H1 (cell line): ENCODE results near the gene FBXO47. TPM values are rescaled to one million over a fixed set of nuclear protein-coding genes. Genes with fewer than 3 reads are reported as not detected.
A peak's percentile ranks its signal among the peaks of the same experiment; 100 is the strongest.

Experiments
- CHD7 ChIP-seq: fragments of 300-600 bp; sonication (generic); IDR thresholded peaks from 2 replicates; pipeline ENCODE4 v1.7.1; 2012; ENCODE audit warnings: low read length, moderate library complexity, mild to moderate bottlenecking, inconsistent platforms; ENCODE audit not compliant: insufficient replicate concordance
- JUND ChIP-seq: IDR thresholded peaks from 2 replicates; pipeline ENCODE4 v1.6.1; 2011; ENCODE audit warnings: mild to moderate bottlenecking, improper control_type of control experiment, low read length
- KDM1A ChIP-seq: fragments of 200-600, 300-600 bp; sonication (generic); IDR thresholded peaks from 2 replicates; pipeline ENCODE4 v1.7.1; 2016; ENCODE audit warnings: mild to moderate bottlenecking, low read length, borderline replicate concordance
- KDM5A ChIP-seq: fragments of 200-600 bp; IDR thresholded peaks from 2 replicates; pipeline ENCODE4 v1.7.1; 2012; ENCODE audit warnings: mild to moderate bottlenecking, low read length, inconsistent platforms, mixed read lengths
- POLR2AphosphoS5 ChIP-seq: IDR thresholded peaks from 2 replicates; pipeline ENCODE4 v1.6.1; 2011; ENCODE audit warnings: low read depth, low read length
- ZNF274 ChIP-seq: IDR thresholded peaks from 2 replicates; pipeline ENCODE4 v1.7.0; 2012; ENCODE audit warnings: low read length, borderline replicate concordance; ENCODE audit errors: extremely low read depth
- polyA plus RNA-seq, 7 experiments: library from polyadenylated mRNA; depleted of rRNA in 3 of 7; stranded (reverse) in 5 of 7; unstranded in 2 of 7; fragments of >200 nt in 5 of 7; fragments of 200-250 nt in 2 of 7; gene quantifications; 1 replicate in 5 of 7; 2 replicates in 1 of 7; 4 replicates in 1 of 7; pipeline versions ENCODE4 v1.2.1 to v1.2.3, GENCODE V29; 2011 to 2013; ENCODE audit warnings: missing spikeins in 2 of 7, mixed read lengths in 2 of 7
- total RNA-seq: library from RNA; stranded (reverse); fragmentation: NEBNext Ultra II Directional; extraction: Animal tissue kit (Norgen Biotek cat#: 25700); gene quantifications from 2 replicates; pipeline ENCODE4 v1.2.1, GENCODE V29; 2021

The FBXO47 gene
- total and polyA plus RNA-seq, 2 of the 8 experiments (the other 6 are each of a cell fraction or from before 2014, with no cell fraction given): not detected

- TF ChIP-seq CHD7 (no peak), KDM1A (no peak), KDM5A (no peak), JUND (no peak), ZNF274 (no peak), POLR2AphosphoS5 (peak; percentile 54; the same call in 1 of the 2 replicates)
Measured at GRCh38 chr17:38921756-38922411, 45.3 kb downstream of the FBXO47 start (continued).
